ENCODE data around the gene STARD3. TPM values are rescaled to one million over a fixed set of nuclear protein-coding genes. Genes with fewer than 3 reads are reported as not detected.
A peak's percentile ranks its signal among the peaks of the same experiment; 100 is the strongest.

STARD3 gene
- total and polyA plus RNA-seq, 2 donors (not counting 3 experiments of a cell fraction or from before 2014, with no cell fraction given) = 51.0 to 75.7 TPM

- Histone ChIP-seq H3K4me3 (replicated peaks in 1 of 3; ENCODE audit: insufficient read depth in 1 of 3, low read depth in 1 of 3, low read length in 3 of 3) (no peak overlapping the region), H3K9me1 (replicated peaks; ENCODE audit: control insufficient read depth, extremely low read depth, insufficient read depth, low read length) (no peaks in the 10 kb centered on the region), H4K20me1 (replicated peaks; ENCODE audit: control insufficient read depth, extremely low read depth, insufficient read depth, low read length) (no peaks in the 10 kb centered on the region), H3K4me2 (ENCODE audit: insufficient read depth, low read length) (no peak overlapping the region), H3K9ac (replicated peaks; ENCODE audit: extremely low read depth, insufficient read depth, low read length) (no peak overlapping the region), H3K27me3 (ENCODE audit: control insufficient read depth in 2 of 2, insufficient read depth in 2 of 2, low read length in 2 of 2) (no peaks in the 10 kb centered on the region), H3K79me2 (ENCODE audit: control insufficient read depth, insufficient read depth, low read length) (no peaks in the 10 kb centered on the region), H3K9me3 (replicated peaks; ENCODE audit: control insufficient read depth, insufficient read depth, low read length) (no peaks in the 10 kb centered on the region), H3K27ac (ENCODE audit: insufficient read depth, low read depth, low read length) (no peak overlapping the region), H3K4me1 (ENCODE audit: control insufficient read depth, extremely low read depth, insufficient read depth, low read length) (no peaks in the 10 kb centered on the region), H2AFZ (ENCODE audit: low read depth, low read length) (no peak overlapping the region), H3K36me3 (ENCODE audit: control insufficient read depth in 2 of 2, extremely low read depth in 1 of 2, insufficient read depth in 2 of 2, low read length in 2 of 2) (no peaks in the 10 kb centered on the region)
- dilution Hi-C loops (cut with MboI; ENCODE audit: extremely low pct_ligation_motif_present, low sequenced_read_pairs) = no loop called here
- ChIA-PET POLR2A (no interaction called here), CTCF (interaction anchor here (1.0 to 9.3 kb wide), 15 partner anchors 9 to 117 kb away, joined by 3 to 114 read pairs (median 8); partner anchors contain the start of genes PNMT, STARD3 and TCAP)
- no peak for TF ChIP-seq JUN (IDR thresholded peaks at IDR 0.05; ENCODE audit: borderline replicate concordance, insufficient read depth, insufficient read length, low read depth)
- TF ChIP-seq GATA2 (IDR thresholded peaks at IDR 0.05; ENCODE audit: insufficient read depth, insufficient read length, low read depth, low read length) = no peak
- no peak for TF ChIP-seq FOS (IDR thresholded peaks at IDR 0.05; ENCODE audit: borderline replicate concordance, insufficient read depth, low read length)
- TF ChIP-seq MAX (IDR thresholded peaks at IDR 0.05; ENCODE audit: insufficient read depth, insufficient read length) = no peak
- no peak for TF ChIP-seq MYC (IDR thresholded peaks at IDR 0.05; ENCODE audit: low read depth, low read length)
- TF ChIP-seq EZH2 (IDR thresholded peaks at IDR 0.05; ENCODE audit: borderline replicate concordance, low read depth, low read length, severe bottlenecking) = no peak
- TF ChIP-seq POLR2AphosphoS5 (IDR thresholded peaks at IDR 0.05; ENCODE audit: insufficient read depth, low read depth, low read length) = no peak
- TF ChIP-seq POLR2A (IDR thresholded peaks at IDR 0.05; ENCODE audit: low read depth, low read length) = no peak
- no peak for TF ChIP-seq CTCF (IDR thresholded peaks at IDR 0.05; ENCODE audit: extremely low read depth in 1 of 2, insufficient read depth in 1 of 2, low read depth in 1 of 2, low read length in 2 of 2)
- intact Hi-C loops (cut with micrococcal nuclease) = loop anchor here (2.0 kb wide), 1 partner anchor 30 kb away; no protein-coding TSS in a partner anchor
- FAIRE-seq = no peak
- no TSS peak for BruUV-seq (replicated peaks)
- DNase-seq (ENCODE audit: low read depth, low spot score) = peak; percentile 42
These were observed 15.8 kb downstream of the STARD3 start for GRCh38 chr17:39652587-39653315.

Measured in endothelial cell of umbilical vein (primary cell).